ENCODE results near the gene DPYD. TPM values are rescaled to one million over a fixed set of nuclear protein-coding genes. Genes with fewer than 3 reads are reported as not detected.

The DPYD gene
- total RNA-seq, 2 donors from 2014 or later: 9.2 to 17.5 TPM

DNA sequence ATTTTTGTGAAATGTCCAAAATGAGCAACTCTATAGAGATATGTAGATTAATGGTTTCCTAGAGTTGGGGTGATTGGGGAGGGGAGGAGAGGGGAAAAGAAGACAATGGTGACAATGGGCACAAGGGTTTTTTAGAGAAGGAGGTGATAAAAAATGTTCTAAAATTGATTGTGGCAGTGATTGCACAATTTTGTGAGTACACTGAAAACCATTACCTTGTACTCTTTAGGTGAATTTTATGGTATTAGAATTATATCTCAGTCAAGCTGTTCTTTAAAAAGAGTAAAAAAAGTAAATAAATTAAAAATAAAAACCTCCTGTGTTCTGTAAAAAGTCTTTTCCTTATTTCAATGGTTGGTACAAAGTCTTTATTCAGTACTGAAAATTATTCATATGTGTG is 869.0 kb downstream of the DPYD start:
- Histone ChIP-seq H3K4me3 (ENCODE audit: low read length) (no peak overlapping the region), H3K4me1 (ENCODE audit: control insufficient read depth, insufficient read depth, low read length) (no peaks in the 10 kb centered on the region), H3K27ac (ENCODE audit: low read depth, low read length) (no peak overlapping the region), H3K9ac (ENCODE audit: extremely low read depth, low read length, poor library complexity, severe bottlenecking) (no peak overlapping the region), H3K9me3 (ENCODE audit: control insufficient read depth, low read length) (peaks cover 20% of the 10 kb centered on the region), H3K36me3 (ENCODE audit: control insufficient read depth, insufficient read depth, low read length) (no peaks in the 10 kb centered on the region), H3K27me3 (ENCODE audit: control insufficient read depth, insufficient read depth, low read length, poor library complexity, severe bottlenecking) (no peaks in the 10 kb centered on the region)
- H3K27me3 Mint-ChIP-seq (ENCODE audit: insufficient read depth): no peaks in the 10 kb centered on the region
- peaks cover 6% of the 10 kb centered on the region for H3K36me3 Mint-ChIP-seq (ENCODE audit: low read depth)
- peaks cover 4% of the 10 kb centered on the region for H3K4me1 Mint-ChIP-seq
- no peak for DNase-seq
- no peak overlapping the region for H3K27ac Mint-ChIP-seq
- peaks cover 19% of the 10 kb centered on the region for H3K9me3 Mint-ChIP-seq
- TF ChIP-seq, protein P1, sequence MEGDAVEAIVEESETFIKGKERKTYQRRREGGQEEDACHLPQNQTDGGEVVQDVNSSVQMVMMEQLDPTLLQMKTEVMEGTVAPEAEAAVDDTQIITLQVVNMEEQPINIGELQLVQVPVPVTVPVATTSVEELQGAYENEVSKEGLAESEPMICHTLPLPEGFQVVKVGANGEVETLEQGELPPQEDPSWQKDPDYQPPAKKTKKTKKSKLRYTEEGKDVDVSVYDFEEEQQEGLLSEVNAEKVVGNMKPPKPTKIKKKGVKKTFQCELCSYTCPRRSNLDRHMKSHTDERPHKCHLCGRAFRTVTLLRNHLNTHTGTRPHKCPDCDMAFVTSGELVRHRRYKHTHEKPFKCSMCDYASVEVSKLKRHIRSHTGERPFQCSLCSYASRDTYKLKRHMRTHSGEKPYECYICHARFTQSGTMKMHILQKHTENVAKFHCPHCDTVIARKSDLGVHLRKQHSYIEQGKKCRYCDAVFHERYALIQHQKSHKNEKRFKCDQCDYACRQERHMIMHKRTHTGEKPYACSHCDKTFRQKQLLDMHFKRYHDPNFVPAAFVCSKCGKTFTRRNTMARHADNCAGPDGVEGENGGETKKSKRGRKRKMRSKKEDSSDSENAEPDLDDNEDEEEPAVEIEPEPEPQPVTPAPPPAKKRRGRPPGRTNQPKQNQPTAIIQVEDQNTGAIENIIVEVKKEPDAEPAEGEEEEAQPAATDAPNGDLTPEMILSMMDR (conservative IDR thresholded peaks at IDR 0.05): no peak
- H3K4me3 Mint-ChIP-seq: no peak overlapping the region

DNA sequence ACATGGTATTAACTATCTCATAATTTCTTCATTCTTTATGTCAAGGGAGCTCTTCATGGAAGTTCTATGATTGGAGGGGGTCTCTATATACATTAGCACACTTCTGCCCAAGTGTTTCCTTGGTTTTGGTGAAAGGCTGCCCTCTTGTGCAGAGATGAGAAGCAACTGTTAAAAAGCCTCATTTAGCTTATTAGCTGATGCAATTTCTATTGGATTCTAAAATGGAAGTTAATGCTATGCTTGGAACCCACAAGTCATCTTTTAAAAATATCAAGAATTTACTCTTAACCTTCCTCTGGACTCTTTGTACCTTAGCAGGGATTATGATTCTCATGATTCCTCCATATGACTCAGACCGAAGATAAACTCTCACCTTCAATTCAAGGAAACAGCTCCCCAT is 870.3 kb downstream of the DPYD start:
- no peaks in the 10 kb centered on the region for H3K36me3 Mint-ChIP-seq (ENCODE audit: low read depth)
- Histone ChIP-seq H3K9me3 (ENCODE audit: control insufficient read depth, low read length) (peaks cover 7% of the 10 kb centered on the region), H3K4me3 (ENCODE audit: low read length) (no peak overlapping the region), H3K4me1 (ENCODE audit: control insufficient read depth, insufficient read depth, low read length) (no peaks in the 10 kb centered on the region), H3K27me3 (ENCODE audit: control insufficient read depth, insufficient read depth, low read length, poor library complexity, severe bottlenecking) (no peaks in the 10 kb centered on the region), H3K36me3 (ENCODE audit: control insufficient read depth, insufficient read depth, low read length) (no peaks in the 10 kb centered on the region), H3K9ac (ENCODE audit: extremely low read depth, low read length, poor library complexity, severe bottlenecking) (no peak overlapping the region), H3K27ac (ENCODE audit: low read depth, low read length) (no peak overlapping the region)
- H3K9me3 Mint-ChIP-seq: peaks cover 6% of the 10 kb centered on the region
- no peak for DNase-seq
- no peak overlapping the region for H3K4me3 Mint-ChIP-seq
- H3K4me1 Mint-ChIP-seq: peaks cover 4% of the 10 kb centered on the region
- WGBS, 2 experiments (ENCODE audit: insufficient coverage in 1 of 2, insufficient read length in 1 of 2): 100% methylated on average over 1 of the region's 1 CpG; no CpG with 5 or more reads in 1 of the 2 experiments
- no peaks in the 10 kb centered on the region for H3K27me3 Mint-ChIP-seq (ENCODE audit: insufficient read depth)
- TF ChIP-seq, protein P1 (conservative IDR thresholded peaks at IDR 0.05): peak; percentile 76
- H3K27ac Mint-ChIP-seq: no peak overlapping the region

DNA sequence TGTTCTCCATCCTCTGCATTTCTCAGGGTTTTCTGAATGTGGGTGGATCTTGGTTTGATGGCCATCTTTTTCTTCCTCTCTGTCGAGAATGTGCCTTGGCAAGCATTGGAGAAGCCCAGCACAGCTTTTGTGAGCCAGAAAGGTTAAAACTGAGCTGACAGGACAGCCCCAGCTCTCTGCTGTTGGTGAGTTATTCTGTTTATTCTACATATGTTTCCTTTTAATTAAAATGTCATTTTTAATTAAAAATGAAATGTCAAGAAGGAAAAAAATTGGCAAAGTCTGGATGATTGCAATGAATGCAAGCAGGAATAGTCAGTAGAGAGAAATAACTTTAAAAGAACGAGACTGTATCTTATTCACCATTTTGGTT is 873.4 kb downstream of the DPYD start:
- Histone ChIP-seq H3K9ac (ENCODE audit: extremely low read depth, low read length, poor library complexity, severe bottlenecking) (no peak overlapping the region), H3K9me3 (ENCODE audit: control insufficient read depth, low read length) (no peaks in the 10 kb centered on the region), H3K27ac (ENCODE audit: low read depth, low read length) (no peak overlapping the region), H3K4me3 (ENCODE audit: low read length) (no peak overlapping the region), H3K27me3 (ENCODE audit: control insufficient read depth, insufficient read depth, low read length, poor library complexity, severe bottlenecking) (no peaks in the 10 kb centered on the region), H3K4me1 (ENCODE audit: control insufficient read depth, insufficient read depth, low read length) (no peaks in the 10 kb centered on the region), H3K36me3 (ENCODE audit: control insufficient read depth, insufficient read depth, low read length) (no peaks in the 10 kb centered on the region)
- Mint-ChIP-seq H3K27me3 (ENCODE audit: insufficient read depth) (no peaks in the 10 kb centered on the region), H3K36me3 (ENCODE audit: low read depth) (no peaks in the 10 kb centered on the region), H3K4me1 (no peaks in the 10 kb centered on the region), H3K9me3 (no peaks in the 10 kb centered on the region), H3K4me3 (no peak overlapping the region), H3K27ac (no peak overlapping the region)
- 90% methylated on average over 2 of the region's 2 CpGs; no CpG with 5 or more reads in 1 of the 2 experiments for WGBS, 2 experiments (ENCODE audit: insufficient coverage in 1 of 2, insufficient read length in 1 of 2)
- TF ChIP-seq, protein P1 (conservative IDR thresholded peaks at IDR 0.05): no peak
- DNase-seq: no peak

Data from endodermal cell (in vitro differentiated cells).